ENCODE results near the gene CDR2L. TPM values are rescaled to one million over a fixed set of nuclear protein-coding genes. Genes with fewer than 3 reads are reported as not detected.
A peak's percentile ranks its signal among the peaks of the same experiment; 100 is the strongest.

Gene CDR2L
- 18.3 TPM for total RNA-seq
- long read RNA-seq, transcript CDR2L-201 (5 exons, 3,536 nt): major isoform, 8 of 32 reads
- long read RNA-seq, partial matches to known transcripts: 1 of 32 reads
- long read RNA-seq, other reads (novel, unspliced or antisense): 23 of 32 reads

GRCh38 chr17:74987418-74987908, at the start of gene CDR2L:
Gene CDR2L (plus strand): TSS chr17:74987632. CDS start chr17:74988044, 412 bp downstream.
- peak; percentile 91 for ATAC-seq
- DNase-seq: peak; percentile 99
- intact Hi-C loops (cut with micrococcal nuclease): no loop called here

- ATAC-seq (no peak), DNase-seq (no peak)
- intact Hi-C loops (cut with micrococcal nuclease): no loop called here
These were observed 49.1 kb upstream of the CDR2L start for GRCh38 chr17:74938194-74938950.

- no peak for ATAC-seq
- intact Hi-C loops (cut with micrococcal nuclease): no loop called here
- DNase-seq: no peak
These were observed 47.9 kb upstream of the CDR2L start for GRCh38 chr17:74939534-74939933.

GRCh38 chr17:74941128-74941725, 46.2 kb upstream of the CDR2L start:
- no peak for ATAC-seq

GRCh38 chr17:74943808-74944522, 43.5 kb upstream of the CDR2L start:
- no peak for ATAC-seq
- intact Hi-C loops (cut with micrococcal nuclease): no loop called here
- DNase-seq: no peak

More at GRCh38 chr17:74941128-74941725, 46.2 kb upstream of the CDR2L start:
- no peak for DNase-seq
- intact Hi-C loops (cut with micrococcal nuclease): no loop called here

- ATAC-seq (no peak), DNase-seq (no peak)
- intact Hi-C loops (cut with micrococcal nuclease): no loop called here
These were observed 41.9 kb upstream of the CDR2L start for GRCh38 chr17:74945543-74945942.

- ATAC-seq (no peak), DNase-seq (no peak)
- intact Hi-C loops (cut with micrococcal nuclease): no loop called here
These were observed 40.8 kb upstream of the CDR2L start for GRCh38 chr17:74946641-74947040.

GRCh38 chr17:74947041-74947754, 40.2 kb upstream of the CDR2L start:
- intact Hi-C loops (cut with micrococcal nuclease): no loop called here
- DNase-seq: no peak
- ATAC-seq: no peak

GRCh38 chr17:74949455-74950115, 37.8 kb upstream of the CDR2L start:
- ATAC-seq (no peak), DNase-seq (no peak)
- intact Hi-C loops (cut with micrococcal nuclease): no loop called here

GRCh38 chr17:74950207-74950606, 37.2 kb upstream of the CDR2L start:
- no peak for DNase-seq
- intact Hi-C loops (cut with micrococcal nuclease): no loop called here
- no peak for ATAC-seq

GRCh38 chr17:74951065-74951464, 36.4 kb upstream of the CDR2L start:
- intact Hi-C loops (cut with micrococcal nuclease): no loop called here
- ATAC-seq (no peak), DNase-seq (no peak)

- DNase-seq: no peak
- ATAC-seq: no peak
- intact Hi-C loops (cut with micrococcal nuclease): no loop called here
These were observed 35.6 kb upstream of the CDR2L start for GRCh38 chr17:74951680-74952421.

GRCh38 chr17:74952431-74953133, 34.9 kb upstream of the CDR2L start:
- intact Hi-C loops (cut with micrococcal nuclease): no loop called here
- no peak for ATAC-seq
- DNase-seq: no peak

- ATAC-seq (no peak), DNase-seq (no peak)
- intact Hi-C loops (cut with micrococcal nuclease): no loop called here
These were observed 34.2 kb upstream of the CDR2L start for GRCh38 chr17:74953134-74953687.

GRCh38 chr17:74954115-74954514, 33.3 kb upstream of the CDR2L start:
- intact Hi-C loops (cut with micrococcal nuclease): no loop called here
- ATAC-seq (no peak), DNase-seq (no peak)

- no peak for DNase-seq
- no peak for ATAC-seq
- intact Hi-C loops (cut with micrococcal nuclease): no loop called here
These were observed 32.6 kb upstream of the CDR2L start for GRCh38 chr17:74954665-74955421.

GRCh38 chr17:74956093-74956492, 31.3 kb upstream of the CDR2L start:
- DNase-seq: no peak
- ATAC-seq: no peak
- intact Hi-C loops (cut with micrococcal nuclease): no loop called here

Measured in left ventricle myocardium superior (tissue), 1 donor.